Glutamatergic neuron (in vitro differentiated cells): ENCODE results near the gene LRRC47. TPM values are rescaled to one million over a fixed set of nuclear protein-coding genes. Genes with fewer than 3 reads are reported as not detected.
"Not testable (repeated sequence)": the region's sequence is repeated elsewhere in the genome, so short reads cannot be mapped to it uniquely, and the experiment has no call there.

Experiments
- DNase-seq: peaks from one replicate; pipeline ENCODE4 v3.0.0; 2022
- H3K27ac Mint-ChIP-seq: one replicate; pipeline ENCODE4 v1.8.0; 2020; ENCODE audit warnings: mild to moderate bottlenecking, mixed read lengths, inconsistent platforms; ENCODE audit not compliant: unreplicated experiment
- H3K27me3 Mint-ChIP-seq: one replicate; pipeline ENCODE4 v1.8.0; 2020; ENCODE audit warnings: mild to moderate bottlenecking, moderate library complexity, mixed read lengths, inconsistent platforms; ENCODE audit not compliant: unreplicated experiment
- H3K36me3 Mint-ChIP-seq: one replicate; pipeline ENCODE4 v1.8.0; 2020; ENCODE audit warnings: mild to moderate bottlenecking, mixed read lengths, inconsistent platforms; ENCODE audit not compliant: unreplicated experiment
- H3K4me1 Mint-ChIP-seq: one replicate; pipeline ENCODE4 v1.8.0; 2020; ENCODE audit warnings: mild to moderate bottlenecking, low read depth, mixed read lengths, inconsistent platforms; ENCODE audit not compliant: unreplicated experiment
- H3K4me3 Mint-ChIP-seq: one replicate; pipeline ENCODE4 v1.8.0; 2020; ENCODE audit warnings: mild to moderate bottlenecking, mixed read lengths, inconsistent platforms; ENCODE audit not compliant: unreplicated experiment
- H3K9me3 Mint-ChIP-seq: one replicate; pipeline ENCODE4 v1.8.0; 2020; ENCODE audit warnings: mild to moderate bottlenecking, moderate library complexity, mixed read lengths, inconsistent platforms; ENCODE audit not compliant: unreplicated experiment
- CTCF ChIP-seq: fragments of 200-600 bp; sonication (generic); IDR thresholded peaks from one replicate; pipeline ENCODE4 v1.5.0; 2021; ENCODE audit not compliant: partially characterized antibody, unreplicated experiment
- total RNA-seq: library from RNA; stranded (reverse); fragmentation: NEBNext Ultra II Directional; extraction: Animal tissue kit (Norgen Biotek cat#: 25700); gene quantifications from one replicate; pipeline ENCODE4 v1.2.1, GENCODE V29; 2021; ENCODE audit not compliant: unreplicated experiment

LRRC47 gene
- total RNA-seq, 1 donor from 2014 or later: 79.7 TPM

- Mint-ChIP-seq H3K27me3 (peaks cover 19% of the 10 kb centered on the region), H3K9me3 (peaks cover 23% of the 10 kb centered on the region)
- TF ChIP-seq CTCF: no peak
These were observed 7.8 kb upstream of the LRRC47 start for GRCh38 chr1:3803905-3804626.

DNA sequence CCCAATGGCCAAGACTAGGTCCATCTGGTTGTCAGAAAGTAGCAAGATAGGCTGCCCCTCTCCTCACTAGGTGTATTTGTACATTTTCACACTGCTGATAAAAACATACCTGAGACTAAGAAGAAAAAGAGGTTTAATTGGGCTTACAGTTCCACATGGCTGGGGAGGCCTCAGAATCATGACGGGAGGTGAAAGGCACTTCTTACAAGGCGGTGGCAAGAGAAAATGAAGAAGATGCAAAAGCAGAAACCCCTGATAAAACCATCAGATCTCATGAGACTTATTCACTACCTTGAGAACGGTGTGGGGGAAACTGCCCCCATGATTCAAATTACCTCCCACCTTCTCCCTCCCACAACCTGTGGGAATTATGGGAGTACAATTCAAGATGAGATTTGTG is 4.5 kb upstream of the LRRC47 start:
- not testable (repeated sequence) for H3K36me3 Mint-ChIP-seq, DNase-seq
- Mint-ChIP-seq H3K27ac (peak overlapping the region; percentile 99), H3K27me3 (peaks cover 18% of the 10 kb centered on the region), H3K9me3 (peaks cover 23% of the 10 kb centered on the region), H3K4me3 (peak overlapping the region; percentile 71), H3K4me1 (peaks cover 27% of the 10 kb centered on the region)

More at GRCh38 chr1:3803905-3804626, 7.8 kb upstream of the LRRC47 start:
- H3K36me3 Mint-ChIP-seq: peaks cover 14% of the 10 kb centered on the region
- H3K27ac Mint-ChIP-seq: no peak overlapping the region
- no peak for DNase-seq
- H3K4me3 Mint-ChIP-seq: no peak overlapping the region
- peaks cover 18% of the 10 kb centered on the region for H3K4me1 Mint-ChIP-seq

- TF ChIP-seq CTCF: no peak
- H3K27ac Mint-ChIP-seq: peak overlapping the region; percentile 99
- H3K36me3 Mint-ChIP-seq: peaks cover 6% of the 10 kb centered on the region
- peaks cover 19% of the 10 kb centered on the region for H3K27me3 Mint-ChIP-seq
- peak overlapping the region; percentile 86 for H3K4me3 Mint-ChIP-seq
- peaks cover 31% of the 10 kb centered on the region for H3K4me1 Mint-ChIP-seq
- peak; percentile 82 for DNase-seq
- H3K9me3 Mint-ChIP-seq: peaks cover 23% of the 10 kb centered on the region
These were observed 3.8 kb upstream of the LRRC47 start for GRCh38 chr1:3799976-3800685.

DNA sequence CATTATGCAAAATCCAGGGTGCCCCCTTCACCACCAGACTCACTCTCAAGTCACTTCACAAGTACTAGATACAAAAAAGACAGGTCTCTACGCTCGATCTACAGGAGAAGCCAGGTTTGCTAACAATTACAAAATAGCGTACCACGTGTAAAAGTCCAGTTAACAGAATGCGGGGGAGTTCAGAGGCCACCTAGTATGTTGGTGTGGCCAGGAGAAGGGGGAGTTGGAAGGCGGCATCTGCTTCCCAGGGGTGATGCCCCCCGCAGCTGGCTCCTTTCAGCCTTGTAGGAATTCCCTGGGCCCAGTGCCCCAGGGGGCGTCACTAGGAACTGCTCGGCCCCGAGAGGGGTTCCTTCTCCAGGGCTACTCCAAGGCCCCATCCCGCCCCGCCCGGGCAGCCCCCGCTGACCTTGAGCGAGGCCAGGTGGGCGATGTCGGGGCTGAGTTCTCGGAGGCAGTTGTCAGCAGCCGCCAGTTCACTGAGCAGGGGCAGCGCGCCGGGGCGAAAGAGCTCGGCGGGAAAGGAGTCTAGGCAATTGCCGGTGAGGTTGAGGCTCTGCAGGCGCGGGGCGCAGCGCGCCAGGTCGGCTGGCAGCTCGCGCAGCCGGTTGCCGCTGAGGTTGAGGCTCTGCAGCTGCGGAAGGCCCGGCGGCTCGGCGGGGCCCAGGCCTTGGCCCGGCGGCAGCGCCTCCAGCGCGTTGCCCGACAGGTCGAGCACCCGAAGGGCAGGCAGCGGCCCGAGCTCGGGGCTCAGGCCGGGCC is 664 bp downstream of the LRRC47 start:
- Mint-ChIP-seq H3K4me3 (peak overlapping the region; percentile 96), H3K36me3 (peaks cover 4% of the 10 kb centered on the region), H3K9me3 (peaks cover 18% of the 10 kb centered on the region), H3K27me3 (peaks cover 14% of the 10 kb centered on the region), H3K27ac (peak overlapping the region; percentile 94), H3K4me1 (peaks cover 35% of the 10 kb centered on the region)
- no peak for DNase-seq
- TF ChIP-seq CTCF: no peak

DNA sequence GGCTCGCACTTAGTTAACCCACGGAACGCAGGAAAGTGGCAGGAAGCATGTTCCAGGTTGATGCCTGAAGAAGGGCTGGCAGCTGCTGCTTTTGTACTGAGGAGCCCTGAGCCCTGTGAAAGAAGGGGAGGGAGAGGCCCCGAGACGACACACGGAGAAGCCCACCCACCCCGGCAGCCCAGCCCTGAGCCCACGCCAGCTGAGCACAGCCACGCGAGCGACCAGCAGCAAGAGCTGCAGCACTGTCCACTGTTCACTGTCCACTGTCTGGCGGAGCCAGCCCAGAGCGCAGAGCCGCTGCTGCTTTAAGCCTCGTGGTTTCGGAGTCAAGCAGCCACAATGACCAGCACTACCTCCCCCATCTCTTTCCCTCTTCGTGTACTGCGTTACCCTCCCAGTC is 5.3 kb downstream of the LRRC47 start:
- H3K27ac Mint-ChIP-seq: peak overlapping the region; percentile 76
- peaks cover 9% of the 10 kb centered on the region for H3K36me3 Mint-ChIP-seq
- no peak for DNase-seq
- peaks cover 5% of the 10 kb centered on the region for H3K9me3 Mint-ChIP-seq
- H3K27me3 Mint-ChIP-seq: peaks cover 8% of the 10 kb centered on the region
- TF ChIP-seq CTCF: no peak
- H3K4me1 Mint-ChIP-seq: peaks cover 27% of the 10 kb centered on the region
- H3K4me3 Mint-ChIP-seq: peak overlapping the region; percentile 25
